Measurements from ENCODE around the gene THADA.
A peak's percentile ranks its signal among the peaks of the same experiment; 100 is the strongest.

Gene THADA

DNA sequence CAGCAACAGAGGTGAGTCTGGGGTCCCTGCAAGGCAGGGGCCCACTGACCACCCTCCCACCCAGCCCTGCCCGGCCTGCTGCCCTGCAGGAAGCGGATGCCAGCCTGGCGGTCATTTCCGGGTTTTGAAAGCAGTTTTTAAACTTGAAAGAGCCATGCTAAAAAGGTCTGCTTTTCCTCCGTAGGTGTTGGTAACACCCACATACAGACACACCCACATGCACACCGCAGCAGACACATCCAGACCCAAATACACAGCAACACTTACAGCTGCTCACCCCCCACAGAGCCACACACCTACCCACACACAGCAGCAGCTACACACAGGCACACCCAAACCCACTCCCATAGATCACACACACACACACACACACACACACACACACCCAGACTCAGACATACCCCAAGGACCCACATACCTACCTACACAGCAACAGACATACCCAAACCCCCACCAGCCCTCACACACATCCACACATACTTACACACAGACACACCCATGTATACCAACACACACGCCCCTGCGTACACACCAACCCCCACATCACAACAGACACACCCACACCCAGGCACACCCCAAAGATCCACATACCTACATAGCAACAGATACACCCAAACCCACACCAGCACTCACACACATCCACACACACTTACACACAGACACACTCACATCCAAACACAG lies 377.0 kb downstream of the THADA start (continued):
- TF ChIP-seq ZNF792 (tag by site-specific recombination; IDR thresholded peaks at IDR 0.05) (0 out of 2 replicates have a peak, but pooled peaks have one; percentile 22), ZNF501 (tag by site-specific recombination; IDR thresholded peaks at IDR 0.05) (0 out of 2 replicates have a peak, but pooled peaks have one; percentile 6), ZNF202 (tag by site-specific recombination; IDR thresholded peaks at IDR 0.05; ENCODE audit: borderline replicate concordance) (no peak), ZNF48 (tag by site-specific recombination; IDR thresholded peaks at IDR 0.05) (no peak), ZNF610 (tag by site-specific recombination; IDR thresholded peaks at IDR 0.05; ENCODE audit: borderline replicate concordance) (no peak), KLF1 (tag by site-specific recombination; IDR thresholded peaks at IDR 0.05) (peak; percentile 100), ZIC2 (tag by site-specific recombination; IDR thresholded peaks at IDR 0.05) (no peak), MZF1 (tag by site-specific recombination; IDR thresholded peaks at IDR 0.05; ENCODE audit: borderline replicate concordance) (no peak), ZBTB1 (tag by site-specific recombination; IDR thresholded peaks at IDR 0.05) (no peak), ZNF146 (tag by site-specific recombination; IDR thresholded peaks at IDR 0.05) (peak; percentile 5; the same call in 1 of the 2 replicates), MYNN (tag by site-specific recombination; IDR thresholded peaks at IDR 0.05; ENCODE audit: borderline replicate concordance) (no peak), ZNF112 (tag by site-specific recombination; IDR thresholded peaks at IDR 0.05) (no peak), ZNF138 (tag by site-specific recombination; IDR thresholded peaks at IDR 0.05; ENCODE audit: borderline replicate concordance) (no peak), ZNF394 (tag by site-specific recombination; IDR thresholded peaks at IDR 0.05; ENCODE audit: borderline replicate concordance) (no peak), ZNF350 (tag by site-specific recombination; IDR thresholded peaks at IDR 0.05) (no peak), ZSCAN16 (tag by site-specific recombination; IDR thresholded peaks at IDR 0.05) (0 out of 2 replicates have a peak, but pooled peaks have one; percentile 4), YY1 (tag by site-specific recombination; IDR thresholded peaks at IDR 0.05) (no peak), OSR2 (tag by site-specific recombination; IDR thresholded peaks at IDR 0.05) (no peak), SALL2 (tag by site-specific recombination; IDR thresholded peaks at IDR 0.05; ENCODE audit: borderline replicate concordance) (0 out of 2 replicates have a peak, but pooled peaks have one; percentile 64), ZBTB7A (tag by site-specific recombination; IDR thresholded peaks at IDR 0.05; ENCODE audit: low read depth) (0 out of 2 replicates have a peak, but pooled peaks have one; percentile 22)
- TF ChIP-seq, protein P1, sequence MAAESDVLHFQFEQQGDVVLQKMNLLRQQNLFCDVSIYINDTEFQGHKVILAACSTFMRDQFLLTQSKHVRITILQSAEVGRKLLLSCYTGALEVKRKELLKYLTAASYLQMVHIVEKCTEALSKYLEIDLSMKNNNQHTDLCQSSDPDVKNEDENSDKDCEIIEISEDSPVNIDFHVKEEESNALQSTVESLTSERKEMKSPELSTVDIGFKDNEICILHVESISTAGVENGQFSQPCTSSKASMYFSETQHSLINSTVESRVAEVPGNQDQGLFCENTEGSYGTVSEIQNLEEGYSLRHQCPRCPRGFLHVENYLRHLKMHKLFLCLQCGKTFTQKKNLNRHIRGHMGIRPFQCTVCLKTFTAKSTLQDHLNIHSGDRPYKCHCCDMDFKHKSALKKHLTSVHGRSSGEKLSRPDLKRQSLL (tag by site-specific recombination; IDR thresholded peaks at IDR 0.05): no peak
- TF ChIP-seq, protein P2, sequence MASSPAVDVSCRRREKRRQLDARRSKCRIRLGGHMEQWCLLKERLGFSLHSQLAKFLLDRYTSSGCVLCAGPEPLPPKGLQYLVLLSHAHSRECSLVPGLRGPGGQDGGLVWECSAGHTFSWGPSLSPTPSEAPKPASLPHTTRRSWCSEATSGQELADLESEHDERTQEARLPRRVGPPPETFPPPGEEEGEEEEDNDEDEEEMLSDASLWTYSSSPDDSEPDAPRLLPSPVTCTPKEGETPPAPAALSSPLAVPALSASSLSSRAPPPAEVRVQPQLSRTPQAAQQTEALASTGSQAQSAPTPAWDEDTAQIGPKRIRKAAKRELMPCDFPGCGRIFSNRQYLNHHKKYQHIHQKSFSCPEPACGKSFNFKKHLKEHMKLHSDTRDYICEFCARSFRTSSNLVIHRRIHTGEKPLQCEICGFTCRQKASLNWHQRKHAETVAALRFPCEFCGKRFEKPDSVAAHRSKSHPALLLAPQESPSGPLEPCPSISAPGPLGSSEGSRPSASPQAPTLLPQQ (tag by site-specific recombination; IDR thresholded peaks at IDR 0.05): no peak
- TF ChIP-seq, protein P3, sequence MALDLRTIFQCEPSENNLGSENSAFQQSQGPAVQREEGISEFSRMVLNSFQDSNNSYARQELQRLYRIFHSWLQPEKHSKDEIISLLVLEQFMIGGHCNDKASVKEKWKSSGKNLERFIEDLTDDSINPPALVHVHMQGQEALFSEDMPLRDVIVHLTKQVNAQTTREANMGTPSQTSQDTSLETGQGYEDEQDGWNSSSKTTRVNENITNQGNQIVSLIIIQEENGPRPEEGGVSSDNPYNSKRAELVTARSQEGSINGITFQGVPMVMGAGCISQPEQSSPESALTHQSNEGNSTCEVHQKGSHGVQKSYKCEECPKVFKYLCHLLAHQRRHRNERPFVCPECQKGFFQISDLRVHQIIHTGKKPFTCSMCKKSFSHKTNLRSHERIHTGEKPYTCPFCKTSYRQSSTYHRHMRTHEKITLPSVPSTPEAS (tag by site-specific recombination; IDR thresholded peaks at IDR 0.05): 0 out of 2 replicates have a peak, but pooled peaks have one; percentile 8
- TF ChIP-seq, protein P4, sequence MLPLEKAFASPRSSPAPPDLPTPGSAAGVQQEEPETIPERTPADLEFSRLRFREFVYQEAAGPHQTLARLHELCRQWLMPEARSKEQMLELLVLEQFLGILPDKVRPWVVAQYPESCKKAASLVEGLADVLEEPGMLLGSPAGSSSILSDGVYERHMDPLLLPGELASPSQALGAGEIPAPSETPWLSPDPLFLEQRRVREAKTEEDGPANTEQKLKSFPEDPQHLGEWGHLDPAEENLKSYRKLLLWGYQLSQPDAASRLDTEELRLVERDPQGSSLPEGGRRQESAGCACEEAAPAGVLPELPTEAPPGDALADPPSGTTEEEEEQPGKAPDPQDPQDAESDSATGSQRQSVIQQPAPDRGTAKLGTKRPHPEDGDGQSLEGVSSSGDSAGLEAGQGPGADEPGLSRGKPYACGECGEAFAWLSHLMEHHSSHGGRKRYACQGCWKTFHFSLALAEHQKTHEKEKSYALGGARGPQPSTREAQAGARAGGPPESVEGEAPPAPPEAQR (tag by site-specific recombination; IDR thresholded peaks at IDR 0.05): no peak
- TF ChIP-seq, protein P5, sequence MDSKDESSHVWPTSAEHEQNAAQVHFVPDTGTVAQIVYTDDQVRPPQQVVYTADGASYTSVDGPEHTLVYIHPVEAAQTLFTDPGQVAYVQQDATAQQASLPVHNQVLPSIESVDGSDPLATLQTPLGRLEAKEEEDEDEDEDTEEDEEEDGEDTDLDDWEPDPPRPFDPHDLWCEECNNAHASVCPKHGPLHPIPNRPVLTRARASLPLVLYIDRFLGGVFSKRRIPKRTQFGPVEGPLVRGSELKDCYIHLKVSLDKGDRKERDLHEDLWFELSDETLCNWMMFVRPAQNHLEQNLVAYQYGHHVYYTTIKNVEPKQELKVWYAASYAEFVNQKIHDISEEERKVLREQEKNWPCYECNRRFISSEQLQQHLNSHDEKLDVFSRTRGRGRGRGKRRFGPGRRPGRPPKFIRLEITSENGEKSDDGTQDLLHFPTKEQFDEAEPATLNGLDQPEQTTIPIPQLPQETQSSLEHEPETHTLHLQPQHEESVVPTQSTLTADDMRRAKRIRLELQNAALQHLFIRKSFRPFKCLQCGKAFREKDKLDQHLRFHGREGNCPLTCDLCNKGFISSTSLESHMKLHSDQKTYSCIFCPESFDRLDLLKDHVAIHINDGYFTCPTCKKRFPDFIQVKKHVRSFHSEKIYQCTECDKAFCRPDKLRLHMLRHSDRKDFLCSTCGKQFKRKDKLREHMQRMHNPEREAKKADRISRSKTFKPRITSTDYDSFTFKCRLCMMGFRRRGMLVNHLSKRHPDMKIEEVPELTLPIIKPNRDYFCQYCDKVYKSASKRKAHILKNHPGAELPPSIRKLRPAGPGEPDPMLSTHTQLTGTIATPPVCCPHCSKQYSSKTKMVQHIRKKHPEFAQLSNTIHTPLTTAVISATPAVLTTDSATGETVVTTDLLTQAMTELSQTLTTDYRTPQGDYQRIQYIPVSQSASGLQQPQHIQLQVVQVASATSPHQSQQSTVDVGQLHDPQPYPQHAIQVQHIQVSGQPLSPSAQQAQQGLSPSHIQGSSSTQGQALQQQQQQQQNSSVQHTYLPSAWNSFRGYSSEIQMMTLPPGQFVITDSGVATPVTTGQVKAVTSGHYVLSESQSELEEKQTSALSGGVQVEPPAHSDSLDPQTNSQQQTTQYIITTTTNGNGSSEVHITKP (tag by site-specific recombination; IDR thresholded peaks at IDR 0.05): peak; percentile 36
- TF ChIP-seq, protein P6, sequence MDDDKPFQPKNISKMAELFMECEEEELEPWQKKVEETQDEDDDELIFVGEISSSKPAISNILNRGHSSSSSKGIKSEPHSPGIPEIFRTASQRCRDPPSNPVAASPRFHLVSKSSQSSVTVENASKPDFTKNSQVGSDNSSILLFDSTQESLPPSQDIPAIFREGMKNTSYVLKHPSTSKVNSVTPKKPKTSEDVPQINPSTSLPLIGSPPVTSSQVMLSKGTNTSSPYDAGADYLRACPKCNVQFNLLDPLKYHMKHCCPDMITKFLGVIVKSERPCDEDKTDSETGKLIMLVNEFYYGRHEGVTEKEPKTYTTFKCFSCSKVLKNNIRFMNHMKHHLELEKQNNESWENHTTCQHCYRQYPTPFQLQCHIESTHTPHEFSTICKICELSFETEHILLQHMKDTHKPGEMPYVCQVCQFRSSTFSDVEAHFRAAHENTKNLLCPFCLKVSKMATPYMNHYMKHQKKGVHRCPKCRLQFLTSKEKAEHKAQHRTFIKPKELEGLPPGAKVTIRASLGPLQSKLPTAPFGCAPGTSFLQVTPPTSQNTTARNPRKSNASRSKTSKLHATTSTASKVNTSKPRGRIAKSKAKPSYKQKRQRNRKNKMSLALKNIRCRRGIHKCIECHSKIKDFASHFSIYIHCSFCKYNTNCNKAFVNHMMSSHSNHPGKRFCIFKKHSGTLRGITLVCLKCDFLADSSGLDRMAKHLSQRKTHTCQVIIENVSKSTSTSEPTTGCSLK (tag by site-specific recombination; IDR thresholded peaks at IDR 0.05): no peak

Data from HEK293 (cell line).